Measurements from ENCODE around the gene CIB4. TPM values are rescaled to one million over a fixed set of nuclear protein-coding genes. Genes with fewer than 3 reads are reported as not detected.

Gene CIB4
- total and polyA plus RNA-seq, 9 of the 15 experiments (the other 6 are each of a cell fraction or from before 2014, with no cell fraction given) = not detected

DNA sequence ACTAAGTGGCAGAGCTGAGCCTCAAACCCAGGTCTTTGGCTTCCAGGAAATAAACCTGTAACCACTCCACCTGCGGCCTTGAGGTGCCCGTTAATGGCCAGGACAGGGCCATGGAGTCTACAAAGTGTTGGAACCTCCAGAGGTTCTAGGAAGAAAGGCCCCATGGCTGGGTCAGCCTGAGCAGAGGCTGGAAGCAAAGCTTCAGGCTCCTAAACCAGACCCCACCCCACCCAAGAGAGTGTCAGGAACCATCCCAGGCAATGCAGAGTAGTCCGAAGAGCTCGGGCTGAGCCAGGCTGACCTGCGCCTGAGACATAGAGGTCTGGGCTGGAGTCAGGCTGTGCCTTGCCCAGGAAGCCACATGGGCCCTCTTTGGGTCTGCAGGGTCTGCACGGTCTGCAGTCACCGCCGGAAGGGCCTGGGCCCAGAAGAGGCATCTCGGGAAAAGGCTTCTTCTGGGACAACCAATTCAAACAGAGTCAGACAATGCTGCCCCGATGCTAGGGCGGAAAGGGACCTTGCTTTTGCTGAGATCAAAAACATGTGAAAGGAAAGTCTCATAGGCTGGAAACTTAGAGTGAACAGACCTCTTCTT, 6.4 kb downstream of the CIB4 start (continued):
- TF ChIP-seq, protein P1, sequence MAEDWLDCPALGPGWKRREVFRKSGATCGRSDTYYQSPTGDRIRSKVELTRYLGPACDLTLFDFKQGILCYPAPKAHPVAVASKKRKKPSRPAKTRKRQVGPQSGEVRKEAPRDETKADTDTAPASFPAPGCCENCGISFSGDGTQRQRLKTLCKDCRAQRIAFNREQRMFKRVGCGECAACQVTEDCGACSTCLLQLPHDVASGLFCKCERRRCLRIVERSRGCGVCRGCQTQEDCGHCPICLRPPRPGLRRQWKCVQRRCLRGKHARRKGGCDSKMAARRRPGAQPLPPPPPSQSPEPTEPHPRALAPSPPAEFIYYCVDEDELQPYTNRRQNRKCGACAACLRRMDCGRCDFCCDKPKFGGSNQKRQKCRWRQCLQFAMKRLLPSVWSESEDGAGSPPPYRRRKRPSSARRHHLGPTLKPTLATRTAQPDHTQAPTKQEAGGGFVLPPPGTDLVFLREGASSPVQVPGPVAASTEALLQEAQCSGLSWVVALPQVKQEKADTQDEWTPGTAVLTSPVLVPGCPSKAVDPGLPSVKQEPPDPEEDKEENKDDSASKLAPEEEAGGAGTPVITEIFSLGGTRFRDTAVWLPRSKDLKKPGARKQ (CRISPR knock-in tag; IDR thresholded peaks at IDR 0.05) = no peak
- TF ChIP-seq ZNF217 (CRISPR knock-in tag; IDR thresholded peaks at IDR 0.05) (no peak), TCF3 (CRISPR knock-in tag; IDR thresholded peaks at IDR 0.05) (no peak), ZNF121 (CRISPR knock-in tag; conservative IDR thresholded peaks at IDR 0.05) (no peak), POLR2AphosphoS5 (IDR thresholded peaks at IDR 0.05; ENCODE audit: control insufficient read depth, insufficient read depth, low read depth, low read length) (no peak), ZBTB17 (CRISPR knock-in tag; IDR thresholded peaks at IDR 0.05) (no peak)
- TF ChIP-seq, protein P2, sequence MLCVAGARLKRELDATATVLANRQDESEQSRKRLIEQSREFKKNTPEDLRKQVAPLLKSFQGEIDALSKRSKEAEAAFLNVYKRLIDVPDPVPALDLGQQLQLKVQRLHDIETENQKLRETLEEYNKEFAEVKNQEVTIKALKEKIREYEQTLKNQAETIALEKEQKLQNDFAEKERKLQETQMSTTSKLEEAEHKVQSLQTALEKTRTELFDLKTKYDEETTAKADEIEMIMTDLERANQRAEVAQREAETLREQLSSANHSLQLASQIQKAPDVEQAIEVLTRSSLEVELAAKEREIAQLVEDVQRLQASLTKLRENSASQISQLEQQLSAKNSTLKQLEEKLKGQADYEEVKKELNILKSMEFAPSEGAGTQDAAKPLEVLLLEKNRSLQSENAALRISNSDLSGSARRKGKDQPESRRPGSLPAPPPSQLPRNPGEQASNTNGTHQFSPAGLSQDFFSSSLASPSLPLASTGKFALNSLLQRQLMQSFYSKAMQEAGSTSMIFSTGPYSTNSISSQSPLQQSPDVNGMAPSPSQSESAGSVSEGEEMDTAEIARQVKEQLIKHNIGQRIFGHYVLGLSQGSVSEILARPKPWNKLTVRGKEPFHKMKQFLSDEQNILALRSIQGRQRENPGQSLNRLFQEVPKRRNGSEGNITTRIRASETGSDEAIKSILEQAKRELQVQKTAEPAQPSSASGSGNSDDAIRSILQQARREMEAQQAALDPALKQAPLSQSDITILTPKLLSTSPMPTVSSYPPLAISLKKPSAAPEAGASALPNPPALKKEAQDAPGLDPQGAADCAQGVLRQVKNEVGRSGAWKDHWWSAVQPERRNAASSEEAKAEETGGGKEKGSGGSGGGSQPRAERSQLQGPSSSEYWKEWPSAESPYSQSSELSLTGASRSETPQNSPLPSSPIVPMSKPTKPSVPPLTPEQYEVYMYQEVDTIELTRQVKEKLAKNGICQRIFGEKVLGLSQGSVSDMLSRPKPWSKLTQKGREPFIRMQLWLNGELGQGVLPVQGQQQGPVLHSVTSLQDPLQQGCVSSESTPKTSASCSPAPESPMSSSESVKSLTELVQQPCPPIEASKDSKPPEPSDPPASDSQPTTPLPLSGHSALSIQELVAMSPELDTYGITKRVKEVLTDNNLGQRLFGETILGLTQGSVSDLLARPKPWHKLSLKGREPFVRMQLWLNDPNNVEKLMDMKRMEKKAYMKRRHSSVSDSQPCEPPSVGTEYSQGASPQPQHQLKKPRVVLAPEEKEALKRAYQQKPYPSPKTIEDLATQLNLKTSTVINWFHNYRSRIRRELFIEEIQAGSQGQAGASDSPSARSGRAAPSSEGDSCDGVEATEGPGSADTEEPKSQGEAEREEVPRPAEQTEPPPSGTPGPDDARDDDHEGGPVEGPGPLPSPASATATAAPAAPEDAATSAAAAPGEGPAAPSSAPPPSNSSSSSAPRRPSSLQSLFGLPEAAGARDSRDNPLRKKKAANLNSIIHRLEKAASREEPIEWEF (CRISPR knock-in tag; IDR thresholded peaks at IDR 0.05) = no peak
- TF ChIP-seq, protein P3, sequence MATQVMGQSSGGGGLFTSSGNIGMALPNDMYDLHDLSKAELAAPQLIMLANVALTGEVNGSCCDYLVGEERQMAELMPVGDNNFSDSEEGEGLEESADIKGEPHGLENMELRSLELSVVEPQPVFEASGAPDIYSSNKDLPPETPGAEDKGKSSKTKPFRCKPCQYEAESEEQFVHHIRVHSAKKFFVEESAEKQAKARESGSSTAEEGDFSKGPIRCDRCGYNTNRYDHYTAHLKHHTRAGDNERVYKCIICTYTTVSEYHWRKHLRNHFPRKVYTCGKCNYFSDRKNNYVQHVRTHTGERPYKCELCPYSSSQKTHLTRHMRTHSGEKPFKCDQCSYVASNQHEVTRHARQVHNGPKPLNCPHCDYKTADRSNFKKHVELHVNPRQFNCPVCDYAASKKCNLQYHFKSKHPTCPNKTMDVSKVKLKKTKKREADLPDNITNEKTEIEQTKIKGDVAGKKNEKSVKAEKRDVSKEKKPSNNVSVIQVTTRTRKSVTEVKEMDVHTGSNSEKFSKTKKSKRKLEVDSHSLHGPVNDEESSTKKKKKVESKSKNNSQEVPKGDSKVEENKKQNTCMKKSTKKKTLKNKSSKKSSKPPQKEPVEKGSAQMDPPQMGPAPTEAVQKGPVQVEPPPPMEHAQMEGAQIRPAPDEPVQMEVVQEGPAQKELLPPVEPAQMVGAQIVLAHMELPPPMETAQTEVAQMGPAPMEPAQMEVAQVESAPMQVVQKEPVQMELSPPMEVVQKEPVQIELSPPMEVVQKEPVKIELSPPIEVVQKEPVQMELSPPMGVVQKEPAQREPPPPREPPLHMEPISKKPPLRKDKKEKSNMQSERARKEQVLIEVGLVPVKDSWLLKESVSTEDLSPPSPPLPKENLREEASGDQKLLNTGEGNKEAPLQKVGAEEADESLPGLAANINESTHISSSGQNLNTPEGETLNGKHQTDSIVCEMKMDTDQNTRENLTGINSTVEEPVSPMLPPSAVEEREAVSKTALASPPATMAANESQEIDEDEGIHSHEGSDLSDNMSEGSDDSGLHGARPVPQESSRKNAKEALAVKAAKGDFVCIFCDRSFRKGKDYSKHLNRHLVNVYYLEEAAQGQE (IDR thresholded peaks at IDR 0.05; ENCODE audit: borderline replicate concordance) = no peak
- TF ChIP-seq, protein P3 (CRISPR knock-in tag; IDR thresholded peaks at IDR 0.05; ENCODE audit: low read depth) = no peak
